GM12801 (cell line): ENCODE measurements around the gene SLC30A9.

ENCODE experiments used
- CTCF ChIP-seq: IDR thresholded peaks from one replicate; pipeline ENCODE4 v1.5.1; 2011; ENCODE audit warnings: control low read depth; ENCODE audit not compliant: insufficient read length; ENCODE audit errors: extremely low read depth

SLC30A9 gene

GRCh38 chr4:41985151-41985550 is 5.2 kb upstream of the SLC30A9 start:
- TF ChIP-seq CTCF = no peak

DNA sequence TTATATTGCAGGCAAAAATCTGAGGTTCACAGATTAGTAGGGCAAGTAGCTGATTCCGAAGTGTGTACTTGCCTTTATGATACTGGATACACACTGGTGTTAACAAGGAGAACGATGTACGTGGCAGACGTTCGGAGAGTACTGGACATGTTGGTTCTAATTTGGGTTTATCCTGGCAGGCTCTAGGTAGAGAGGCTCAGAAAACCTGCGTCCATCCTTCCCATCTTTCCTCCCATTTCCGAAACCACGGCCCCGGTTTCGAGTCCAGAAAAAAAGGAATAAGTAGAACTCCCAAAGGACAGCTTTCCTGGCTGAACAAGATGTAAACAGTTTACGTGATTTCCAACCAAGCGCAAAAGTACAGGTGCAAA is 351 bp upstream of the SLC30A9 start:
- no peak for TF ChIP-seq CTCF

DNA sequence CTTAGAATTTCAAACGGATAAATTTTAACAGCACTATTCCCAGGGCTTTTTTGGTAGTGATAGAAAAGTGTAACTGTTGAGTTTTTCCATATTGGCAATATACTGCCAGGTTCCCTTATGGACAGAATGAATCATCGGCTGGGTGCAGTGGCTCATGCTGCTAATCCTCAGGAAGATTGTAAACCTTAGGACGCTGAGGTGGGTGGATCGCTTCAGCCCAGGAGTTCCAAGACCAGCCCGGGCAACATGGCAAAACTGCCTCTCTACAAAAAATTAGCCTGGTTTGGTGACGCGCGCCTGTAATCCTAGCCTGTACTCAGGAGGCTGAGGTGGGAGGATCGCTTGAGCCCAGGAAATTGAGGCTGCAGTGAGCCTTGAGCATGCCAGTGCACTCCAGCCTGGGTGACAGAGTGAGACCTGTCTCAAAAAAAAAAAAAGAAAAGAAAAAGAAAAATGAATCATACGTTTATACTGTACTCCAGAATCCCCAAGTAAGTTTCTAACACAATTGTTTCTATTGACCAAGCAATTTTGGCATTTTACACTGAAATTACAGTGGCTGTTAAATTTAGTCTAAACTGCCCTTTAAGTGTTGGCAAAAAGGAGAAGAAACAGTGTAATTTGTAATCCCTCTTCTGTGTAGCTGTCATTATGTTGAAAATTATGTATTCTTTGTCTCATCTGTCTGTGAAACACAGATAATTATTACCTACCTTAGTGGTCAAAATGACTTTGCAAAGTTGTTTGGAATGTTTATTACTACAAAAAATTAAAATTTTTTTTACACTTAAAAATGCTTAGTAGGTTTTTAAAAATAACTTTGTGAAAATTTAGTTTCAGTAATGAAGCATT is 1.8 kb downstream of the SLC30A9 start:
- TF ChIP-seq CTCF = no peak

- TF ChIP-seq CTCF = no peak
These were observed 2.9 kb downstream of the SLC30A9 start for GRCh38 chr4:41992967-41993857.

DNA sequence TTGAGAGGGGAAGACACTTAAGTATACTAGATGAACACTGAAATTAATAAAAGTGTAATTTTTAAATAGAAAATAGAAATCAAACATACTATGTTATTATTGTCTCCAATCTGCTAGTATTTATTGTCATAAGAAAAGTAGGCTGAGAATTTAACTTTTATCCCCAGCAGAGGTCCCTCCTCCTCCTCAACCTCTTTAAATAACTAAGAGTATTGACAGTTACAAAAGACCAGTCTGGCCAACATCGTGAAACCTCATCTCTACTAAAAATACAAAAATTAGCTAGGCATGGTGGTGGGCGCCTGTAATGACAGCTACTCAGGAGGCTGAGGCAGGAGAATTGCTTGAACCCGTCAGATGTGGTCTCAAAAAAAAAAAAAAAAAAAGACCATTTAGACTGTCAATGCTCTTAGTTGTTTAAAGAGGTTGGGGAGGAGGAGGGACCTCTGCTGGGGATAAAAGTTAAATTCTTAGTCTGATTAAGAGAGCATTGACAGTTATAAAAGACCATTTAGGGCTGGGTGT is 4.2 kb downstream of the SLC30A9 start:
- no peak for TF ChIP-seq CTCF

GRCh38 chr4:41998019-41998418 is 7.7 kb downstream of the SLC30A9 start:
- TF ChIP-seq CTCF = no peak

DNA sequence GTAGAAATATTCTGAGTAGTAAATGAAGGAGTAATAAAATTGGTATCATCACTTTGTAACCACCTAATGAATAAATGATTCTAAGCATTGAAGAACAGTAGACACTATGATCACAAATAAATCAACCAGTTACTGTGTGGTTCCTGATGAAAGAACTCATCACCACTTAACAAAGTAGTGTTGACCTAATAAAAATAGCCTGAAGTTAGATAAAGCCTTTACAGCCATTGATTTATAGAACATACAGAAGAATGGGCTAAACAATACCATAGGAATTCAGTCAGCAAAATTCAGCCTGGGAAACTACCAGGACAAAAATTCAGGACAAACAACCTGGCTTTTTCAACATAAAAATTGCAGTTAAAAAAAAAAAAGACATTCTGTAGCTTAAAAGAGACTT is 9.0 kb downstream of the SLC30A9 start:
- no peak for TF ChIP-seq CTCF
